HG03520 (cell line): ENCODE data around the gene SSR4.

Source experiments
- ATAC-seq: cut with Tn5 transposase; IDR thresholded peaks from one replicate; pipeline ENCODE4 v1.9.1; 2021; ENCODE audit warnings: mild to moderate bottlenecking, moderate library complexity; ENCODE audit not compliant: unreplicated experiment

The SSR4 gene

DNA sequence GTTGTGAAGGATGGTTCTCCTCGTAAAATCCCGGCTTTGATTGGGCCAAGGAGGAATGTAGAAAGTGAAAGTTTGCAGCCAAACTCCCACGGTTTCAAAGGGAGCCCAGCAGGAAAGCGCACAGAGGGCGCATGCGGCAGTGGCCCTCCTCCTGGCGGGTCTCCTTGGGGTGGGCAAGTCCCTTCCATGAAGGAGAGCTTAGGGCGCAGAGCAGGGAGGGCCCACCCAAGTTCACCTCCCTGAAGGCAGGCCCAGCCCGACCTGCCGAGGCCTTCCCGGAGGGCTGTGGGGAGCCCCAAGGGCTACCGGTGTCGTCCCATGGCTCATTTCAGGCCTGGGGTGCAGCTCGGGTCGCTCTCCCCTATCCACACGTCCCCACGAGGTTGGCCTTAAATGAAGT lies 33.8 kb downstream of the SSR4 start:
- ATAC-seq = no peak

DNA sequence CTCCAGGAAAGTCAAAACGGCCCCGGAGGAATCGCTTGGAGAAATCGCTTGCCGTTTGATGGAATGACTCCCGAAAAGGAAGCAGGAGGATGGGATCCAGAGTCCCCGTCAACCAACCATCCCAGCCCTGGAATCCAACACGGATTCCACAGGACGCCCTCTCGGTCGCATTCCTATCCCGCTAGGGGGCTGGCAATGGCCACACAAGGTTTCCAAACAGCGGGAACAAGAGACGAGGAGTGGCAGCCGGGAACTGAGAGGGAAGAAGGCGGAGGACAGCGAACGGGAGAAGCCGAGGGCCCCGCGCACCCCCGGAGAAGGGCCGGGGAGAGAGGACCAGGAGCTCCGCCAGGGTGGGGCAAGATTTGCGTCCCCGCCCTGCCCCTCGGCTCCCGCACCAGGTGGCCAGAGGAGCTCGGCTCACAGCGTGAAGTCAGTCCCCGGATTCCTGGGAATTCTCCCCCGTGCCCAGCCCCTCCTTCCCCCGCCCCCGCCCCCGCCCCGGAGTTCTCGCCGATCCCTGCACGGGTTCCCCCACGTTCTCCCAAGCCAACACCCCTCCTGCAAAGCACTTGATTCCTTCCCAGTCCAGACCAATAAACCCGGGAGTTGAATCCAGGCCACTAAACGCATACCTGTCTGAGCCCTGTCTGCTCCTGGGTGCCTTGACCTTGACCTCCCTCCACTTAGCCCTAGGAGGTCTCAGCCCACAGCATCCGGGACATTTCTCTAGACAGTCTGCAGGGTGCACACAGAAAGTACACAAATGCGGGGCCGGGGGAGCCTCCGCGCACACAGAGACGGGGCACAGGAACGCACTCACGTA lies 34.5 kb downstream of the SSR4 start:
- ATAC-seq = no peak

DNA sequence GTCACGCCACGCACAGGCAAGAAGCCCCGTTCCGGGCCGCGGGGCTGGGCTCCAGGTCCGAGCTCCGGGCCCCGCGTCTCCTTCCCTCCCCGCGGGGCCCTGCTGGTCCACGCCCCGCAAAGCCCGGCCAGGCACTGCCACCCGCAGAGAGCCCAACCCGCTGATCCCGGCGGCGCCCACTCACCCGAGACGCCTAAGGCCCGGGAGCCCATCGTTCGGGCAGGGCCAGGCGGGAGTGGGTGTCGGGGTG lies 35.0 kb downstream of the SSR4 start:
- ATAC-seq = no peak

DNA sequence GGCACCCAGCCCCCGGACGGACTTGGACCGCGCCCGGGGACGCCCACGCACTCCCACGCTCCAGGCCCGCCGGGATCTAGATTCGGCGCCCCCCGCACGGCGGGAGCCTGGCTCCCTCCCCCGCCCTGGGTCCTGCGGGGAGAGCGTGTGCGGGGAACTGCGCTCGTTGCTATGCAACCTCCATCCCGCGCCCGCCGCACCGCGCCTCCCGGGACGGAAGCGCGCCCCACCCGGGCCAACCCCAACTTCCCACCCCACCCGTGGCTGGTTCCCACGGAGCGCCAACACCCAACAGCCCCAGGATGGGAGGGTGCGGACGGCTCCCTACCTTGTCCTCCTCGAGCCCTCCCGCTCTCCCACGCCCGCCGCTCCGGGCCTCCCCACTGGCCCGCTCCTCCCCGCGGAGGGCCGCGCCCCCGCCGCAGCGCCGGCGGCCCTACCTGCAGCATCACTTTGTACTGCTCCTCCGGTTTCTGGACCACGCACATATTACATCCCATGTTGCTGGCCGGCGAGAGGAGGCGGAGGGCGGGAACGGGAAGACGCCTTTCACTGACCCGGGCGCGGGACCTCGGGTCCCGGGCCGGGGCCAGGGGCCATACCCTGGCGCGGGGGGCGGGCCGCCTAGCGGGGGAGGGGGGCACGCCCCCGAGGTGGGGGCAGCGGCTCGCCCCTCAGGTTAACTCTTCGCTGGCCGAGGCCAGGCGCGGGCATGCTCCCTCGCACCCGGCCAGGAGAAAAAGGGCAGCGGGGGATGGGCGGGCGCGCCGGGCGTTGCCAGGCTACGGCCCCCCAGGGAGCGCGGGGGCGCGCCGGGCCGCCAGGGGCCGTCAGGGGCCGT lies 35.6 kb downstream of the SSR4 start, which contains the start of gene PDZD4:
Gene PDZD4 (minus strand): TSS at position 746 of the 841 bp plus-strand sequence. CDS start 246 bp downstream, at position 500.
- ATAC-seq = no peak

DNA sequence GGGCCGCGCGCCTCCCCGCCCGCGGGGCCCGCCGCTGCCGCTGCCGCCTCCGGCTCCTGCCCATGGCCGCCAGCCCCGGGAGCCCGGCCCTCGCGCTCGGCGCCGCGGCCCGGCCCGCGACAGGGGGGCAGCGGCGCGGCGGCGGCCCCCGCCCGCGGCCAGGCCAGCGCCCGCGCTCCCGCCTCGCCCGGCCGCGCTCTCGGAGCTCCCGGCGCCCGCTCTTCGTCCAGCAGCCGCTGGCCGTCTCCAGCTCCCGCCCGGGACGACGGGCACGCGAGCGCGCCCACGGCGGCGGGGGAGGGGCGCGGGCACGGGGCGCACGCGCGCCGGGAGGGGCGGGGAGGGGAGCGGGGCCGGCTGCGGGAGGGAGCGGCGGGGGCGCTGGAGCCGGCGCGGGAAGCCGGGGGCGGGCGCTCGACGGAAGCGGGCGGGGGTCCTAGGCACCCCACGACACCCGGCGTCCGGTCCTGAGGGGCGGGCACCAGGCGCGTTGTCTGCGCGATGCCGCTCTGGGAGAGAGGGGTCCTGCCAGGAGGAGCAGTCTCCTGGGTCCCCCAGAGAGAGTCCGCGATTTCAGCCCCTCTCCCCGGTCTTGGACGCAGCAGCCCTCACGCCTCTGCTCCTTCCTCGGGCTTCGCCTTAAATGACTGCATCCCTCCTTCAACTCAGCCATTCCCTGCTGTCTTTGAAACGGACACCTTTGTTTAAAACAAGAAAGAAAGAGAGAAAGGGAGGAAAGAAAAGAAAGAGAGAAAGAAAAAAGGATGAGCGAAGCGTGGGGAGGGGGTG lies 36.4 kb downstream of the SSR4 start:
- ATAC-seq = no peak

DNA sequence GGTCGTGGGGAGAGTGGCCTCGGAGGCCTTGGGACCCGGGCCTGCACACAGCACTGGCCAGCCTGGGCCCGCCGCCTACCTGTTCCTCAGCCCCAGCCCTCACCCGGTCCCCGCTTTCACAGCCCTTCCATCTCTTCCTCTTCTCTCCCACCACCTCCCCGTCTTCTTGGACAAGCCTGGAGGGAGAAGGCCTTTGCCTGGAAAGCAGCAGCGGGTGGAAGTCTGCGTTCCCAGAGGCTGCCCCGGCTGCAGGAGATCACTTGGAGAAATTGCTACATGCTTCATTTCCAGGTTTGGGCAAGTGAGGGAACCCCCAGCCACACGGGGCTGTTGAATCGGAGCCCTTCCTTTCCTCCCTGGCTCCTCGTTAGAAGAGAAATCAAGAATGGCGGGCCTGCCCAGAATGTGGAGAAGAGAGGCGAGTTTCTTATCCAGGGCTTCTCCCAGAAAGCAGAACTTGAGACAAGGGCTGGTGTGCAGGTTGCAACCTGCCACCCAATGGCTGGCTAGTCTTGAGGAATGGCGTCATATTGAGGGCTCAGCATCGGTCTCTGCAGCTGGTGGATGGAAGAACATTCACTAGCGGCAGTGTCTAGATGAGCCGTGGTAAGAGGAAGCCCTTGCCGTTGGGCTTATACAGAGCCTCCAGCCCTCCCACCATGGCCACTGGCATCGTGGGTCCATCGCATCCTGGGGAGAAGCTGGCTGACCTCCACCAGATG lies 37.1 kb downstream of the SSR4 start:
- no peak for ATAC-seq

DNA sequence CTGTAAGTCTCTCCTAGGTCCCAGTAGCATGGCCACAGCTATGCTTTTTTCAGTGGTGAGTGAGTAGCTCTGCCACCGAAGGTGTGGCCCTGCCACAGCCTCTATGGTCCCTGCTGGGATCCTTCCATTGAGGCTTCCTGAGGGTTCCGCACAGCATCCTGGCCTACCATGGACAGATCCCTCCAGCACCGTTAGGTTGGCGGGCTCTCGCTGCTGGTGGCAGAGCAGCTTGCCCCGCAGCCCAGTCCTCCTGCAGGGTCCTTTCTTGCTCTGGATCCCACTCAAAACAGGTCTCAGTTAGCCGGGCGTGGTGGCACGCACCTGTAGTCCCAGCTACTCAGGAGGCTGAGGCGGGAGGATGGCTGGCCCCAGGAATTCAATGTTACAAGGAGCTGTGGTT lies 38.3 kb downstream of the SSR4 start:
- ATAC-seq = no peak

DNA sequence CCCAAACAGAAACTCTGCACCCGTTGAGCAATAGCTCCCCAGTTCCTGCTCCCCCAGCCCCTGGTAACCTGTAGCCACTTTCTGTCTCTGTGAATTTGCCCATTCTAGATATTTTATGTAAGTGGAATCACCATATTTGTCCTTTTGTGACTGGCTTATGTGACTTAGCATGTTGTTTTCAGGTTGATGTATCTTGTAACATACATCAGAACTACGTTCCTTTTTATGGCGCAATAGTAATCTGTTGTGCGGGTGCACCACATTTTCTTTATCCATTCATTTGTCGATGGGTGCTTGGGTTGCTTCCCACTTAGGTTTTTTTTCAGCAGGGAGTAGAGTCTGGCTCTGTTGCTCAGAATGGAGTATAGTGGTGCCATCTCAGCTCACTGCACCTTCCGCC lies 42.5 kb downstream of the SSR4 start:
- no peak for ATAC-seq

DNA sequence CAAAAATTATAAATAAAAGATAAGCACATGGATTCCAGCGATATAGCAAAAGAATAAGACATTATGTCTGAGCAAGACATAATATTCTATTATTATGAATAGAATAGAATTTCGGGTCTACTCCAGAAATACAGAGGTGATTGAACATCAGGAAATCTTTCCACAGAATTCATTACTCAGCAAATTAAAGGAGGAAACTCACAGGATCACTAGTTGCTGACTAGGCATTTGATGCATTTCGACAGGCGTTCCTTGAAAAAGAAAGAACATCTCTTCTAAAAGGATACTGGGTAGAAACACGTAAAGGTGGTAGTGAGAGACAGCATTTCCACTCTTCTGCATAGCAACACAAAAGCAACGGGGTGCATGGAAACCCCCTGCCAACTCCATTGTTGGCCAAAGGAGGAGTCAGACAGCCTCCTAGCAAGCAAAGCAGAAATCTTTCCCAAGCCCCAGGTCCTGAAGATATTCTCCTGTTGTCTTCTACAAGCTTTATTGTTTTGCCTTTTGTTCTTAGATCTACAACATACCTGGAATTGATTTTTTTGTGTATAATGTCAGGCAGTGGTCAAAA lies 50.1 kb downstream of the SSR4 start:
- ATAC-seq = no peak

DNA sequence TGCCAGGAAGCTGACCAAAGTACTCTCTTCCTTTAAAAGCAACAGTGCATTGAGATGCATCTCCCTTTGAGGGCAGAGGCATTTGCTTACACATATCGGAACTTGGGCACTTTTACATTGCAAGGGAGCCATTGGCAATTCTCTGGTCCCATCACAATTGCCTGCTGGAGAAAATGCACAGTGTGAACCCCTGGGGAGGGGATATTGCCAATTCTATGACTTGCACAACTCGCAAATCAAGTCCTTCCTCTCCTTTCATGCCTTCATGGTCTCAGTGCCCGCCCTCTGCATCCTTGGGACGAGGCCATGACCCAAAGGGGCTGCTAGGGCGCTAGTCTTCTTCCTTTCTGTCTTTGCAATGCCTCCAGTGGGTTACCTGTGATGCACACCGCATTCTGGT lies 50.7 kb downstream of the SSR4 start:
- no peak for ATAC-seq

DNA sequence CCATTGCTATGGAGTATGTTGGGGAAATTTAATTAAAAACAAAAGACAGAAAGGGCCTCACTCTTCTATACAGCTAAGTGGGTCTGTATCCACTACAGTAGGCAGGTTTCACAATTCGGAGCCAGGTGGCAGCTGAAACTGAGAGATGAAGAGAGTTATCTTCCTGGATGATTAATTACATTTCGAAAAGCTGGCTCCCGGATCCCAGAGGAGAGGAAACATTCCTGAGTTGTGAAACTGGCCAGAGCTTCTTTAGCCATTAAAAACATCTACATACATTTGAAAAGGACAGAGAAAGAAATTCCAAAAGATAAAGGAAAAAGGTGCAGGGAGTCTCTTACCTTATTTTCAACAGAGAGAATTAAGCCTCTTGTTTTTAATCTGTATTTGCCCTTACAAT lies 51.4 kb downstream of the SSR4 start:
- no peak for ATAC-seq
